ENCODE data around the gene STK32C. TPM values are rescaled to one million over a fixed set of nuclear protein-coding genes. Genes with fewer than 3 reads are reported as not detected.

STK32C gene
- total RNA-seq, 1 donor from 2014 or later = 13.0 TPM

GRCh38 chr10:132306343-132306685 is 1.4 kb downstream of the STK32C start:
- H3K4me3 ChIP-seq (ENCODE audit: low read depth, low read length) = no peak overlapping the region
- no peak for DNase-seq (ENCODE audit: low read depth)
- no peak for TF ChIP-seq CTCF (conservative IDR thresholded peaks at IDR 0.05; ENCODE audit: low read depth, low read length)

GRCh38 chr10:132305654-132306342 is 2.0 kb downstream of the STK32C start:
- DNase-seq (ENCODE audit: low read depth) = no peak
- TF ChIP-seq CTCF (conservative IDR thresholded peaks at IDR 0.05; ENCODE audit: low read depth, low read length) = no peak
- H3K4me3 ChIP-seq (ENCODE audit: low read depth, low read length) = no peak overlapping the region

GRCh38 chr10:132304756-132305509 is 2.8 kb downstream of the STK32C start:
- DNase-seq (ENCODE audit: low read depth) = no peak
- no peak overlapping the region for H3K4me3 ChIP-seq (ENCODE audit: low read depth, low read length)
- TF ChIP-seq CTCF (conservative IDR thresholded peaks at IDR 0.05; ENCODE audit: low read depth, low read length) = no peak

- H3K4me3 ChIP-seq (ENCODE audit: low read depth, low read length) = no peak overlapping the region
- TF ChIP-seq CTCF (conservative IDR thresholded peaks at IDR 0.05; ENCODE audit: low read depth, low read length) = no peak
- DNase-seq (ENCODE audit: low read depth) = no peak
These were observed 4.2 kb downstream of the STK32C start for GRCh38 chr10:132303361-132304115.

- no peak for TF ChIP-seq CTCF (conservative IDR thresholded peaks at IDR 0.05; ENCODE audit: low read depth, low read length)
- no peak overlapping the region for H3K4me3 ChIP-seq (ENCODE audit: low read depth, low read length)
- no peak for DNase-seq (ENCODE audit: low read depth)
These were observed 5.1 kb downstream of the STK32C start for GRCh38 chr10:132302421-132303310.
